ENCODE results near the gene HOXA4.

HOXA4 gene

GRCh38 chr7:27117887-27118491 is 12.6 kb downstream of the HOXA4 start:
- no peaks in the 10 kb centered on the region for H3K4me1 Mint-ChIP-seq
- H3K27me3 Mint-ChIP-seq, result no peaks in the 10 kb centered on the region
- no peaks in the 10 kb centered on the region for H3K36me3 Mint-ChIP-seq (ENCODE audit: low read depth)
- no peak for DNase-seq
- ATAC-seq, result no peak
- no peaks in the 10 kb centered on the region for H3K9me3 Mint-ChIP-seq
- H3K4me3 Mint-ChIP-seq, result no peak overlapping the region
- no peak overlapping the region for H3K27ac Mint-ChIP-seq

GRCh38 chr7:27116962-27117886 is 13.3 kb downstream of the HOXA4 start:
- Mint-ChIP-seq H3K27me3 (no peaks in the 10 kb centered on the region), H3K27ac (no peak overlapping the region)

GRCh38 chr7:27116031-27116961 is 14.3 kb downstream of the HOXA4 start:
- H3K36me3 Mint-ChIP-seq (ENCODE audit: low read depth), result no peaks in the 10 kb centered on the region
- peaks cover 4% of the 10 kb centered on the region for H3K27me3 Mint-ChIP-seq
- no peaks in the 10 kb centered on the region for H3K4me1 Mint-ChIP-seq
- ATAC-seq (no peak), DNase-seq (no peak)
- H3K9me3 Mint-ChIP-seq, result no peaks in the 10 kb centered on the region
- no peak overlapping the region for H3K4me3 Mint-ChIP-seq
- no peak overlapping the region for H3K27ac Mint-ChIP-seq

More at GRCh38 chr7:27116962-27117886, 13.3 kb downstream of the HOXA4 start:
- Mint-ChIP-seq H3K9me3 (no peaks in the 10 kb centered on the region), H3K36me3 (ENCODE audit: low read depth) (no peaks in the 10 kb centered on the region), H3K4me3 (no peak overlapping the region), H3K4me1 (no peaks in the 10 kb centered on the region)
- DNase-seq (no peak), ATAC-seq (no peak)

GRCh38 chr7:27115221-27116026 is 15.1 kb downstream of the HOXA4 start:
- Mint-ChIP-seq H3K4me1 (no peaks in the 10 kb centered on the region), H3K4me3 (no peak overlapping the region), H3K9me3 (no peaks in the 10 kb centered on the region), H3K27ac (no peak overlapping the region), H3K36me3 (ENCODE audit: low read depth) (no peaks in the 10 kb centered on the region), H3K27me3 (peaks cover 4% of the 10 kb centered on the region)
- no peak for DNase-seq
- ATAC-seq, result no peak

GRCh38 chr7:27114881-27115220 is 15.7 kb downstream of the HOXA4 start:
- Mint-ChIP-seq H3K27me3 (peaks cover 4% of the 10 kb centered on the region), H3K9me3 (no peaks in the 10 kb centered on the region), H3K4me1 (no peaks in the 10 kb centered on the region), H3K4me3 (no peak overlapping the region), H3K36me3 (ENCODE audit: low read depth) (no peaks in the 10 kb centered on the region), H3K27ac (no peak overlapping the region)
- ATAC-seq, result no peak
- no peak for DNase-seq

GRCh38 chr7:27113991-27114769 is 16.4 kb downstream of the HOXA4 start:
- Mint-ChIP-seq H3K4me3 (no peak overlapping the region), H3K9me3 (no peaks in the 10 kb centered on the region), H3K27ac (no peak overlapping the region), H3K36me3 (ENCODE audit: low read depth) (no peaks in the 10 kb centered on the region), H3K4me1 (no peaks in the 10 kb centered on the region), H3K27me3 (peaks cover 4% of the 10 kb centered on the region)
- DNase-seq (no peak), ATAC-seq (no peak)

- H3K27me3 Mint-ChIP-seq, result peaks cover 4% of the 10 kb centered on the region
- H3K36me3 Mint-ChIP-seq (ENCODE audit: low read depth), result no peaks in the 10 kb centered on the region
- no peak overlapping the region for H3K4me3 Mint-ChIP-seq
- no peak overlapping the region for H3K27ac Mint-ChIP-seq
- no peaks in the 10 kb centered on the region for H3K4me1 Mint-ChIP-seq
- DNase-seq (no peak), ATAC-seq (no peak)
- no peaks in the 10 kb centered on the region for H3K9me3 Mint-ChIP-seq
Observed at GRCh38 chr7:27112955-27113949, 17.3 kb downstream of the HOXA4 start.

- DNase-seq (no peak), ATAC-seq (no peak)
- no peak overlapping the region for H3K27ac Mint-ChIP-seq
- no peaks in the 10 kb centered on the region for H3K36me3 Mint-ChIP-seq (ENCODE audit: low read depth)
- no peak overlapping the region for H3K4me3 Mint-ChIP-seq
- H3K4me1 Mint-ChIP-seq, result no peaks in the 10 kb centered on the region
- peaks cover 4% of the 10 kb centered on the region for H3K27me3 Mint-ChIP-seq
- H3K9me3 Mint-ChIP-seq, result no peaks in the 10 kb centered on the region
Observed at GRCh38 chr7:27112361-27112760, 18.2 kb downstream of the HOXA4 start.

- H3K36me3 Mint-ChIP-seq (ENCODE audit: low read depth), result no peaks in the 10 kb centered on the region
- no peak overlapping the region for H3K4me3 Mint-ChIP-seq
- H3K27me3 Mint-ChIP-seq, result peaks cover 4% of the 10 kb centered on the region
- H3K4me1 Mint-ChIP-seq, result no peaks in the 10 kb centered on the region
- ATAC-seq, result no peak
- H3K27ac Mint-ChIP-seq, result no peak overlapping the region
- H3K9me3 Mint-ChIP-seq, result no peaks in the 10 kb centered on the region
- DNase-seq, result no peak
Observed at GRCh38 chr7:27111751-27112277, 18.7 kb downstream of the HOXA4 start.

GRCh38 chr7:27111042-27111750 is 19.4 kb downstream of the HOXA4 start:
- Mint-ChIP-seq H3K4me3 (no peak overlapping the region), H3K27me3 (peaks cover 4% of the 10 kb centered on the region), H3K4me1 (no peaks in the 10 kb centered on the region), H3K9me3 (no peaks in the 10 kb centered on the region), H3K36me3 (ENCODE audit: low read depth) (no peaks in the 10 kb centered on the region), H3K27ac (no peak overlapping the region)
- DNase-seq (no peak), ATAC-seq (no peak)

GRCh38 chr7:27110186-27111031 is 20.1 kb downstream of the HOXA4 start:
- Mint-ChIP-seq H3K9me3 (no peaks in the 10 kb centered on the region), H3K27me3 (peaks cover 6% of the 10 kb centered on the region), H3K36me3 (ENCODE audit: low read depth) (no peaks in the 10 kb centered on the region), H3K4me1 (no peaks in the 10 kb centered on the region), H3K4me3 (no peak overlapping the region), H3K27ac (no peak overlapping the region)
- no peak for ATAC-seq
- no peak for DNase-seq
